Ishikawa (cell line): ENCODE measurements around the gene TRIM54.

Experiments used
- TAF1 ChIP-seq: IDR thresholded peaks from 2 replicates; pipeline ENCODE4 v1.6.1; 2012; ENCODE audit warnings: low read depth, mild to moderate bottlenecking
- TEAD4 ChIP-seq: IDR thresholded peaks from 2 replicates; pipeline ENCODE4 v1.6.1; 2012
- YY1 ChIP-seq: IDR thresholded peaks from 2 replicates; pipeline ENCODE4 v1.6.1; 2012; ENCODE audit warnings: low read depth
- TF ChIP-seq, protein P1 (sequence below): IDR thresholded peaks from 2 replicates; pipeline ENCODE4 v1.6.1; 2012

DNA sequence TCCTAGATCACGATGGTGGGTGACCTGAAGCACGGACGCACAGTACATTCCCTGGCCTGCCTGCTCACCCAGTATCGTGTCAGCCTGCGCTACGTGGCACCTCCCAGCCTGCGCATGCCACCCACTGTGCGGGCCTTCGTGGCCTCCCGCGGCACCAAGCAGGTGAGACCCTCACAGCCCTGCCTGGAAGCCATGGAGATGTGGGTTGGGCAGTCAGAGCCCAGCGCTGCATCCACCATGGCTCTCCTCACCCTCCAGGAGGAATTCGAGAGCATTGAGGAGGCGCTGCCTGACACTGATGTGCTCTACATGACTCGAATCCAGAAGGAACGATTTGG, 39.6 kb upstream of the TRIM54 start:
- no peak for TF ChIP-seq YY1
- TF ChIP-seq, protein P1, sequence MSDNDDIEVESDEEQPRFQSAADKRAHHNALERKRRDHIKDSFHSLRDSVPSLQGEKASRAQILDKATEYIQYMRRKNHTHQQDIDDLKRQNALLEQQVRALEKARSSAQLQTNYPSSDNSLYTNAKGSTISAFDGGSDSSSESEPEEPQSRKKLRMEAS: no peak
- TF ChIP-seq TAF1: no peak
- no peak for TF ChIP-seq TEAD4
